CD4-positive, CD25-positive, alpha-beta regulatory T cell (primary cell): ENCODE results near the gene OOSP3. TPM values are rescaled to one million over a fixed set of nuclear protein-coding genes. Genes with fewer than 3 reads are reported as not detected.

Experiments
- ATAC-seq, 2 donors: fragments of 150-1000 bp; cut with Tn5 transposase; one replicate each; pipeline ENCODE4 v1.10.0; 2021; ENCODE audit warnings: low read depth in 2 of 2, moderate number of reproducible peaks in 2 of 2, moderate library complexity in 1 of 2
- DNase-seq, 3 donors: peaks; one replicate each; pipeline versions ENCODE4 v3.0.0 to v3.0.0-alpha.2; 2012 to 2022; ENCODE audit warnings: mixed read lengths in 1 of 3
- H3K27ac ChIP-seq: one replicate; pipeline ENCODE4 v1.7.0; 2013; ENCODE audit warnings: mild to moderate bottlenecking, low read length; ENCODE audit not compliant: insufficient read depth, poor library complexity, severe bottlenecking
- H3K27me3 ChIP-seq: one replicate; pipeline ENCODE4 v1.7.0; 2013; ENCODE audit warnings: low read length; ENCODE audit not compliant: control insufficient read depth, insufficient read depth
- H3K36me3 ChIP-seq: one replicate; pipeline ENCODE4 v1.7.0; 2013; ENCODE audit warnings: mild to moderate bottlenecking, low read length, moderate library complexity; ENCODE audit not compliant: control insufficient read depth, insufficient read depth
- H3K4me1 ChIP-seq: 2 replicates; pipeline ENCODE4 v1.7.0; 2013; ENCODE audit warnings: mild to moderate bottlenecking, low read length; ENCODE audit not compliant: insufficient read depth, control insufficient read depth, poor library complexity, severe bottlenecking
- H3K4me3 ChIP-seq: one replicate; pipeline ENCODE4 v1.7.0; 2013; ENCODE audit warnings: low read depth, mild to moderate bottlenecking, low read length, moderate library complexity
- H3K9me3 ChIP-seq, 2 experiments: 1 replicate in 1 of 2; 2 replicates in 1 of 2; pipeline ENCODE4 v1.7.0; 2013; ENCODE audit warnings: low read length in 2 of 2, mild to moderate bottlenecking in 1 of 2, moderate library complexity in 1 of 2; ENCODE audit not compliant: control insufficient read depth in 2 of 2
- H3K27ac Mint-ChIP-seq, 3 donors: one replicate each; pipeline ENCODE4 v1.8.0; 2020 to 2022; ENCODE audit warnings: mild to moderate bottlenecking in 3 of 3, mixed read lengths in 3 of 3, moderate library complexity in 2 of 3
- H3K27me3 Mint-ChIP-seq: one replicate; pipeline ENCODE4 v1.8.0; 2022; ENCODE audit warnings: mild to moderate bottlenecking, mixed read lengths
- H3K36me3 Mint-ChIP-seq: one replicate; pipeline ENCODE4 v1.8.0; 2020; ENCODE audit warnings: mixed read lengths
- H3K4me1 Mint-ChIP-seq, 4 donors: one replicate each; pipeline ENCODE4 v1.8.0; 2020 to 2022; ENCODE audit warnings: mixed read lengths in 4 of 4, mild to moderate bottlenecking in 1 of 4
- H3K4me3 Mint-ChIP-seq, 4 donors: one replicate each; pipeline ENCODE4 v1.8.0; 2020 to 2022; ENCODE audit warnings: mild to moderate bottlenecking in 4 of 4, mixed read lengths in 4 of 4, moderate library complexity in 3 of 4
- H3K9me3 Mint-ChIP-seq, 7 donors: one replicate each; pipeline ENCODE4 v1.8.0; 2020 to 2022; ENCODE audit warnings: mixed read lengths in 7 of 7, mild to moderate bottlenecking in 3 of 7, moderate library complexity in 2 of 7
- polyA plus RNA-seq, 4 donors: library from polyadenylated mRNA; unstranded; fragments of 300-500 nt; fragmentation: Illumina TruSeq; gene quantifications; one replicate each; pipeline ENCODE4 v1.2.3, GENCODE V29; 2021
- total RNA-seq: library from RNA; stranded (reverse); gene quantifications from one replicate; pipeline ENCODE4 v1.2.3, GENCODE V29; 2022

Gene OOSP3
- total and polyA plus RNA-seq, 5 donors from 2014 or later, result not detected

DNA sequence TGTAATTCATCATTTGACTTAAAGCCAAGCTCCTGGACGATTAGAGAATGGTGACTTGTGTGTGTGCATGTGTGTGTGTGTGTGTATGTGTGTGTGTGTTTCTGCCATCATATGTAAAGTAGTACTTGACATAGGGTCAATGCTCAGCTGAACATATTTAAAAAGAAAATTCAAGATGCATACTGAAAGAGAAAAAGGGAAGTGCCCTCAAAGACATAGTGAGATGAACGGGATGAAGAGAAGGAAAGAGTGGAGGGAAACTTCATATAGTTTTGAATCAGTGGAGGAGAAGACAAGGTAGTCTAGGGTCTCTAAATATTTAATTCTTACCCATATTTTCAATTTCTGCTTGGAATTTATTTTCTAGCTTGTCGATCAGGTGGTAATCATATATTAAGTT lies 16.3 kb upstream of the OOSP3 start:
- no peak for DNase-seq
- ATAC-seq, result no peak
- no peaks in the 10 kb centered on the region for H3K36me3 Mint-ChIP-seq

DNA sequence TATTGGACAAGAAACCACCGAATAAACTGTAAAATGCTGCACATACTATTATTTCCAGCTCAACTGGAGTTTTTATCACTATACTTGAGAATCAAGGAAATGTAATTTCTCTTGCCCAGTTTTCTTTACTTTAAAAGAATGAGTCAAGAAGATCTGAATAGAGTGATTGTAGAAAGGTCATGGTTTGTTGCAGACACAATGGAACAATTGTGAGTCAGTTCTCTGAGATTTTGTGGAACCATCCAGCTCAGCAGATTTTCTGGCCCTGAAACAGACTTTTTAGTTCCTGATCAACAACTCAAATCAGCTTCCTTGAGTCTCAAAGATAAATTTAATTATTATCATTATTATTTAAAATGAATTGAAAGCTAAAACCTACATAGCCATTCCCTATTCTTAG lies 13.6 kb upstream of the OOSP3 start:
- no peak overlapping the region for H3K27ac Mint-ChIP-seq
- Histone ChIP-seq H3K27ac (no peak overlapping the region), H3K4me1 (no peaks in the 10 kb centered on the region), H3K4me3 (no peak overlapping the region), H3K27me3 (no peaks in the 10 kb centered on the region), H3K36me3 (no peaks in the 10 kb centered on the region), H3K9me3 (no peaks in the 10 kb centered on the region)
- ATAC-seq (no peak), DNase-seq (no peak)
- peaks cover 6% of the 10 kb centered on the region for H3K27me3 Mint-ChIP-seq
- no peak overlapping the region for H3K4me3 Mint-ChIP-seq
- no peaks in the 10 kb centered on the region for H3K36me3 Mint-ChIP-seq
- H3K9me3 Mint-ChIP-seq, result peaks cover 0 to 2% (median 0%) of the 10 kb centered on the region in 7 donors
- no peaks in the 10 kb centered on the region for H3K4me1 Mint-ChIP-seq

More for the DNA sequence above, 16.3 kb upstream of the OOSP3 start:
- Mint-ChIP-seq H3K4me1 (peaks cover 4 to 14% (median 8%) of the 10 kb centered on the region in 4 donors), H3K9me3 (peaks cover 0 to 5% (median 1%) of the 10 kb centered on the region in 7 donors), H3K4me3 (no peak overlapping the region), H3K27ac (no peak overlapping the region), H3K27me3 (peaks cover 4% of the 10 kb centered on the region)
- Histone ChIP-seq H3K36me3 (no peaks in the 10 kb centered on the region), H3K4me1 (peaks cover 5% of the 10 kb centered on the region), H3K27ac (no peak overlapping the region), H3K9me3 (no peaks in the 10 kb centered on the region), H3K4me3 (no peak overlapping the region), H3K27me3 (no peaks in the 10 kb centered on the region)

DNA sequence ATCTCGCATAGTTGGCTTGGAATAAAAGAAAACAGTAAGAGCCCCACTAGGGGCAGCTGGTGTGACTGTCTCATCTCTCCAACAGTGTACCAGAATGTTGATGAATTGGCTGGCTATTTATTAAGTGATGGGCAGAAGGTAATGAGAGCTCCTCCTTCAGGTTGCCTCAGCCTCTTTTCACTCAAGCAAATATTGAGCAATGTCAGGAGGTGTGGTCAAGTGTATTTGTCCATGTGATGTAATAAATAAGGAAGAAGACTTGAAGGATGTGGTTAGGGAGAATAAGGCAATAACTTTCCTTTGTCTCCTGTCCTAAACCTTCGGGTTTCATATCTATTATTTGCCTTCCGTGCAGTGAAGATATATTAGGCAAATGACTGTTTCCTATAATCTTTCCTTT lies 12.2 kb upstream of the OOSP3 start, which contains the start of gene TCN1:
TSS of gene TCN1 (minus strand) at position 91 of the 400 bp plus-strand sequence. CDS start at position 74, 17 bp downstream.
- Mint-ChIP-seq H3K27me3 (peaks cover 12% of the 10 kb centered on the region), H3K4me3 (no peak within 1 kb of the TSS), H3K27ac (no peak within 1 kb of the TSS), H3K9me3 (peaks cover 0 to 7% (median 1%) of the 10 kb centered on the region in 7 donors), H3K36me3 (no peaks in the 10 kb centered on the region), H3K4me1 (no peaks in the 10 kb centered on the region)
- Histone ChIP-seq H3K4me1 (no peaks in the 10 kb centered on the region), H3K27ac (no peak within 1 kb of the TSS), H3K4me3 (no peak within 1 kb of the TSS), H3K9me3 (peaks cover 0 to 2% of the 10 kb centered on the region in 2 experiments), H3K27me3 (no peaks in the 10 kb centered on the region), H3K36me3 (no peaks in the 10 kb centered on the region)
- DNase-seq (no peak), ATAC-seq (no peak)

DNA sequence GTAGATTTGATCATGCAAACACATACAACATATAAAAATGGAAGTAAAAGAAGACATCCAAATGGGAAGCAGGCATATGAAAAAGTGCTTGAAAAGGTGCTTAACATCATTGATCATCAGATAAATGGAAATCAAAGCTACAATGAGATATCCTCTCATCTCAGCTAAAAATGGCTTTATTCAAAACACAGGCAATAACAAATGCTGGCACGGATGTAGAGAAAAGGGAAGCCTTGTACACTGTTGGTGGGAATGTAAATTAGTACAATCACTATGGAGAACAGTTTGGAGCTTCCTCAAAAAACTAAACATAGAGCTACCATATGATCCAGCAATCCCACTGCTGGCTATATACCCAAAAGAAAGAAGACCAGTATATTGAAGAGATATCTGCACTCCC lies 11.7 kb upstream of the OOSP3 start:
- Mint-ChIP-seq H3K27me3 (peaks cover 16% of the 10 kb centered on the region), H3K4me3 (no peak overlapping the region), H3K36me3 (no peaks in the 10 kb centered on the region), H3K27ac (no peak overlapping the region), H3K4me1 (no peaks in the 10 kb centered on the region), H3K9me3 (peaks cover 0 to 11% (median 2%) of the 10 kb centered on the region in 7 donors)
- ATAC-seq (no peak), DNase-seq (no peak)
- H3K9me3 ChIP-seq, result peaks cover 0 to 2% of the 10 kb centered on the region in 2 experiments
- H3K27me3 ChIP-seq, result no peaks in the 10 kb centered on the region
- H3K36me3 ChIP-seq, result no peaks in the 10 kb centered on the region
- H3K27ac ChIP-seq, result no peak overlapping the region
- H3K4me3 ChIP-seq, result no peak overlapping the region
- no peaks in the 10 kb centered on the region for H3K4me1 ChIP-seq

DNA sequence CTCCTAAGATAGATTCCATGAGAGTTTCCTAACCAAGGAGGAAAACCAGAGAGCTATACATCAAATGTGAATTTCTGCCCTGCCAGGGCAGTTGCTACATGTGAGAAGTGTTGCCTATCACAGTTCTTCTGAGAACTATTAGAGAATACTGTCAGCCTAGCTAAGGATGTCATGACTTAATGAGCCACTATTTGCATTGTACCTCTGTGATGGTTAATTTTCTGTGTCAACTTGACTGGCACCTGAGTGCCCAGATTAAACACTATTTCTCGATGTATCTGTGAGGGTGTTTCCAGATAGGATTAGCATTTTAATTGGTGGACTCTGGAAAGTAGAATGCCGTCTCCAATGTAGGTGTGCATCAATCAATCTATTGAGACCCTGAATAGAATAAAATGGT lies 10.6 kb upstream of the OOSP3 start:
- Mint-ChIP-seq H3K4me3 (no peak overlapping the region), H3K9me3 (peaks cover 0 to 15% (median 2%) of the 10 kb centered on the region in 7 donors), H3K27me3 (peaks cover 19% of the 10 kb centered on the region), H3K36me3 (no peaks in the 10 kb centered on the region), H3K27ac (no peak overlapping the region), H3K4me1 (no peaks in the 10 kb centered on the region)
- Histone ChIP-seq H3K9me3 (peaks cover 0 to 2% of the 10 kb centered on the region in 2 experiments), H3K4me3 (no peak overlapping the region), H3K4me1 (no peaks in the 10 kb centered on the region), H3K27ac (no peak overlapping the region), H3K27me3 (no peaks in the 10 kb centered on the region), H3K36me3 (no peaks in the 10 kb centered on the region)
- DNase-seq (no peak), ATAC-seq (no peak)

DNA sequence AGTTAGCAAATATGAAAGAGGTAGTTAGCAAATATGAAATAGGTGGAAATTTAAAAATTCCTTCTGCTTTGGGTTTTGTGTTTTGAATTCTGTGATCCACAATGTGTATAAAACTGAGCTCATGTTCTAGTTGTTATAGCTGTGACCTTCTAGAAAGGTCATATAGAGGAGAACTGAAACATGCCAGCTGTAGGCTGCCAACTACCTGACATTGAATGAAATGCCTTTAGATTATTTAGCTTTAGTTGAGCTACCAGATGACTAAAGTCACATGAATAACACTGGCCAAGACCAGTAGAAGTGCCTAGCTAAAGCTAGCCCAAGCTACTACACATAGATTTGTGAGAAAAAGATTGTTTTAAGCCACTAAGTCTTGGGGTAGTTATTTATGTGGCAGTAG lies 6.5 kb upstream of the OOSP3 start:
- H3K36me3 Mint-ChIP-seq, result no peaks in the 10 kb centered on the region
- DNase-seq (no peak), ATAC-seq (no peak)
- H3K9me3 Mint-ChIP-seq, result peaks cover 0 to 15% (median 2%) of the 10 kb centered on the region in 7 donors
- H3K27me3 Mint-ChIP-seq, result peaks cover 23% of the 10 kb centered on the region
- H3K36me3 ChIP-seq, result no peaks in the 10 kb centered on the region
- H3K9me3 ChIP-seq, result peaks cover 0 to 2% of the 10 kb centered on the region in 2 experiments
- H3K27me3 ChIP-seq, result peaks cover 2% of the 10 kb centered on the region
- H3K4me3 Mint-ChIP-seq, result no peak overlapping the region
- no peak overlapping the region for H3K27ac Mint-ChIP-seq
- no peaks in the 10 kb centered on the region for H3K4me1 Mint-ChIP-seq
- H3K27ac ChIP-seq, result no peak overlapping the region
- H3K4me3 ChIP-seq, result no peak overlapping the region
- no peaks in the 10 kb centered on the region for H3K4me1 ChIP-seq

DNA sequence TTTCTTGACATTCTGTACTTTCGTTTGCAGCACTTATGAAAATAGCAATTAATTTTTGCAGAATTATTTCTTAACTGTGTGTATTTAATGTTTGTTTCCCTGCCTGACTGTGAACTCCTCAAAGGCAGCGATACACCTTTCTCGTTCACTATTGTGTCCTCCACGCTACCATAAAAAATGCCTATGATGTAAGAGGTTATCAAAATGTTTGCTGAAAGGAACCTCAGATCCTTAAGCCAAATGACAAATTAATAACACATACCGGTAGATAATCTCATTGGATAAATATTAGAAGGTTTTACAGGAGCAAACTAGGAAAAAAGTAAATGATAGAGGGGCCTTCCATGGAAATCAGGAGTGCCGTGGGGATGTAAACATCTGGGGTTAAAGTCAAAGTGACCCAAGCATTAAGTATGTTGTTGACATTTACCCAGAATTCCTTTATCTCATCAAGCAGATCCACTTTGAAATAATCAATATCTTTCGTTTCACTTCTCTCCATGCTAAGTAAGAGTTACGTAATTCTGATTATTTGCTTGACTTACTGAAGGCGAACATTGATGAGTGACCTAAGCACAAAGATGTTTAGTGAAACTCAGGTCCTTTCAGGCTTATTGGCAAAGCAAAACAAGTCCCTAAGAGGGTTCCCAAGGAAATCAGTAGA lies 2.6 kb upstream of the OOSP3 start:
- H3K4me1 ChIP-seq, result no peaks in the 10 kb centered on the region
- H3K9me3 ChIP-seq, result no peaks in the 10 kb centered on the region
- ATAC-seq (no peak), DNase-seq (no peak)
- no peak overlapping the region for H3K4me3 ChIP-seq
- Mint-ChIP-seq H3K4me3 (no peak overlapping the region), H3K27me3 (peaks cover 21% of the 10 kb centered on the region), H3K27ac (no peak overlapping the region), H3K9me3 (peaks cover 0 to 10% (median 2%) of the 10 kb centered on the region in 7 donors), H3K36me3 (no peaks in the 10 kb centered on the region), H3K4me1 (no peaks in the 10 kb centered on the region)
- no peaks in the 10 kb centered on the region for H3K36me3 ChIP-seq
- H3K27ac ChIP-seq, result no peak overlapping the region
- peaks cover 2% of the 10 kb centered on the region for H3K27me3 ChIP-seq

DNA sequence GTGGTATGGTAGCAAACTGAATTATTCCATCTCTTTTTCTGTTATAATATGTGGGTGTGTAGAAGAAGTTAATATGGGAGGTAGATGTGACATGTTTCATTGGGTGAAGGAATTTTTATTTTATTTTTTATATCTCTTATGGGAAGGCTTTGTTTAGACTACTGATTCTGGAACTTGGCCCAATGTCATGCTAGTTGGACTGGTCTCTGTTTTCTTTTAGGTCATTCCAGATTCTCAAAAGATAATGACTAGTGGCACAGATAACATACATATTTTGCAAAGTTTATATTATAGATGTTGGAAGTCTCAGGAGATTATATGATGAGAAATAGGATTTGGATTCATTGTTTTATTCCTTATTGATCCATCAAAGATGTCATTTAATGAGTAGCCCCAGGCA lies 1.3 kb upstream of the OOSP3 start:
- H3K4me1 ChIP-seq, result no peaks in the 10 kb centered on the region
- DNase-seq (no peak), ATAC-seq (no peak)
- Mint-ChIP-seq H3K4me3 (no peak overlapping the region), H3K27me3 (peaks cover 13% of the 10 kb centered on the region), H3K9me3 (peaks cover 0 to 2% (median 0%) of the 10 kb centered on the region in 7 donors), H3K27ac (no peak overlapping the region), H3K4me1 (no peaks in the 10 kb centered on the region), H3K36me3 (no peaks in the 10 kb centered on the region)
- no peaks in the 10 kb centered on the region for H3K9me3 ChIP-seq
- no peak overlapping the region for H3K4me3 ChIP-seq
- H3K27me3 ChIP-seq, result peaks cover 2% of the 10 kb centered on the region
- no peaks in the 10 kb centered on the region for H3K36me3 ChIP-seq
- H3K27ac ChIP-seq, result no peak overlapping the region
